HepG2 (cell line): ENCODE data around the gene AGRN. TPM values are rescaled to one million over a fixed set of nuclear protein-coding genes. Genes with fewer than 3 reads are reported as not detected.
A peak's percentile ranks its signal among the peaks of the same experiment; 100 is the strongest.

Source experiments
- AHR ChIP-seq: IDR thresholded peaks from 2 replicates; pipeline ENCODE4 v1.6.1; 2018; ENCODE audit warnings: missing genetic modification reagents, missing compliant biosample characterization
- ATF7-NPFF ChIP-seq: sonication (generic); formaldehyde crosslinking; IDR thresholded peaks from 2 replicates; pipeline ENCODE4 v1.8.1; 2023; ENCODE audit warnings: mild to moderate bottlenecking, low read depth, missing genetic modification reagents, moderate library complexity
- BRD4 ChIP-seq: sonication (generic); formaldehyde crosslinking; IDR thresholded peaks from 2 replicates; pipeline ENCODE4 v1.4.0; 2020; ENCODE audit warnings: missing genetic modification reagents
- CREM ChIP-seq, 2 experiments: sonication (generic) in 1 of 2; formaldehyde crosslinking in 1 of 2; IDR thresholded peaks; 2 replicates each; pipeline versions ENCODE4 v1.4.0 to v1.6.1; 2016 to 2020; ENCODE audit warnings: antibody characterized with exemption in 1 of 2, mild to moderate bottlenecking in 1 of 2, missing genetic modification reagents in 1 of 2
- FOXC1 ChIP-seq: sonication (generic); formaldehyde crosslinking; IDR thresholded peaks from 2 replicates; pipeline ENCODE4 v1.8.0; 2022; ENCODE audit warnings: mild to moderate bottlenecking, missing genetic modification reagents, borderline replicate concordance
- HMGXB4 ChIP-seq, 2 experiments: sonication (generic) in 1 of 2; formaldehyde crosslinking in 1 of 2; IDR thresholded peaks; 2 replicates each; pipeline versions ENCODE4 v1.4.0 to v1.6.1; 2018 to 2020; ENCODE audit warnings: missing genetic modification reagents in 2 of 2, borderline replicate concordance in 1 of 2, low read depth in 1 of 2, mild to moderate bottlenecking in 1 of 2, missing biosample characterization in 1 of 2
- HOXA9 ChIP-seq: sonication (generic); formaldehyde crosslinking; IDR thresholded peaks from 2 replicates; pipeline ENCODE4 v1.8.1; 2022; ENCODE audit warnings: missing genetic modification reagents, mild to moderate bottlenecking, moderate library complexity, borderline replicate concordance
- KLF16 ChIP-seq, 2 experiments: sonication (generic) in 1 of 2; formaldehyde crosslinking in 1 of 2; IDR thresholded peaks; 2 replicates each; pipeline versions ENCODE4 v1.6.1 to v1.8.0; 2016 to 2023; ENCODE audit warnings: missing genetic modification reagents in 2 of 2, missing compliant biosample characterization in 1 of 2
- MATR3 ChIP-seq: sonication (generic); formaldehyde crosslinking; IDR thresholded peaks from 2 replicates; pipeline ENCODE4 v1.4.0; 2020; ENCODE audit warnings: missing genetic modification reagents
- MEF2D ChIP-seq: sonication (generic); formaldehyde crosslinking; IDR thresholded peaks from 2 replicates; pipeline ENCODE4 v1.5.1; 2020; ENCODE audit warnings: mild to moderate bottlenecking, missing genetic modification reagents
- MIER3 ChIP-seq: IDR thresholded peaks from 2 replicates; pipeline ENCODE4 v1.6.1; 2016; ENCODE audit warnings: missing compliant biosample characterization, borderline replicate concordance
- RXRB ChIP-seq: IDR thresholded peaks from 2 replicates; pipeline ENCODE4 v1.6.1; 2016; ENCODE audit warnings: borderline replicate concordance, missing genetic modification reagents, missing compliant biosample characterization
- SMAD1 ChIP-seq: sonication (generic); formaldehyde crosslinking; IDR thresholded peaks from 2 replicates; pipeline ENCODE4 v1.4.0; 2020; ENCODE audit warnings: missing genetic modification reagents, low read depth, mild to moderate bottlenecking, borderline replicate concordance
- SMAD9 ChIP-seq: sonication (generic); formaldehyde crosslinking; IDR thresholded peaks from 2 replicates; pipeline ENCODE4 v1.5.1; 2020; ENCODE audit warnings: mild to moderate bottlenecking, missing genetic modification reagents
- STAT5B ChIP-seq: sonication (generic); formaldehyde crosslinking; IDR thresholded peaks from 2 replicates; pipeline ENCODE4 v1.4.0; 2020; ENCODE audit warnings: missing genetic modification reagents
- TCF12 ChIP-seq, 2 experiments: fragments of 450-650 bp in 1 of 2; sonication (generic) in 1 of 2; formaldehyde crosslinking in 1 of 2; IDR thresholded peaks; 2 replicates each; pipeline versions ENCODE4 v1.6.1 to v1.8.0; 2017 to 2022; ENCODE audit warnings: antibody characterized with exemption in 1 of 2, mild to moderate bottlenecking in 1 of 2, missing genetic modification reagents in 1 of 2, moderate library complexity in 1 of 2
- ZFP41 ChIP-seq: sonication (generic); formaldehyde crosslinking; IDR thresholded peaks from 2 replicates; pipeline ENCODE4 v1.4.0; 2020; ENCODE audit warnings: mild to moderate bottlenecking, missing genetic modification reagents, borderline replicate concordance
- ZNF232 ChIP-seq: sonication (generic); formaldehyde crosslinking; IDR thresholded peaks from 2 replicates; pipeline ENCODE4 v1.4.0; 2020; ENCODE audit warnings: missing genetic modification reagents, borderline replicate concordance
- ZNF691 ChIP-seq: sonication (generic); formaldehyde crosslinking; IDR thresholded peaks from 2 replicates; pipeline ENCODE4 v1.4.0; 2020; ENCODE audit warnings: missing genetic modification reagents, low read depth, mild to moderate bottlenecking, borderline replicate concordance
- ZSCAN22 ChIP-seq: sonication (generic); formaldehyde crosslinking; IDR thresholded peaks from 2 replicates; pipeline ENCODE4 v1.4.0; 2020; ENCODE audit warnings: mild to moderate bottlenecking, missing genetic modification reagents
- ZSCAN31 ChIP-seq: sonication (generic); formaldehyde crosslinking; IDR thresholded peaks from 2 replicates; pipeline ENCODE4 v1.5.0; 2020; ENCODE audit warnings: low read depth, mild to moderate bottlenecking, missing genetic modification reagents
- polyA plus RNA-seq, 8 experiments: library from polyadenylated mRNA; depleted of rRNA in 3 of 8; stranded (reverse) in 7 of 8; unstranded in 1 of 8; fragments of >200 nt; fragmentation: Illumina TruSeq in 4 of 8; extraction: Trizol in 4 of 8; gene quantifications; 2 replicates each; pipeline versions ENCODE4 v1.2.1 to v1.2.3, GENCODE V29; 2011 to 2016; ENCODE audit warnings: low read depth in 4 of 8, missing spikeins in 1 of 8, mixed read lengths in 1 of 8; ENCODE audit not compliant: insufficient read depth in 1 of 8
- total RNA-seq, 5 experiments: library from RNA; depleted of rRNA; stranded (reverse); fragments of >200 nt; fragmentation: Illumina TruSeq; extraction: Trizol; gene quantifications; 2 replicates each; pipeline ENCODE4 v1.2.3, GENCODE V29; 2016; ENCODE audit warnings: low read depth in 1 of 5
- TF ChIP-seq, protein P1 (sequence below): sonication (generic); formaldehyde crosslinking; IDR thresholded peaks from 2 replicates; pipeline ENCODE4 v1.4.0; 2020; ENCODE audit warnings: low read depth, mild to moderate bottlenecking, missing genetic modification reagents
- TF ChIP-seq, protein P2 (sequence below): sonication (generic); formaldehyde crosslinking; IDR thresholded peaks from 2 replicates; pipeline ENCODE4 v1.4.0; 2020; ENCODE audit warnings: missing genetic modification reagents, borderline replicate concordance

The AGRN gene
- total and polyA plus RNA-seq, 2 of the 13 experiments (the other 11 are each of a cell fraction or from before 2014, with no cell fraction given), result 29.8 to 65.2 TPM

DNA sequence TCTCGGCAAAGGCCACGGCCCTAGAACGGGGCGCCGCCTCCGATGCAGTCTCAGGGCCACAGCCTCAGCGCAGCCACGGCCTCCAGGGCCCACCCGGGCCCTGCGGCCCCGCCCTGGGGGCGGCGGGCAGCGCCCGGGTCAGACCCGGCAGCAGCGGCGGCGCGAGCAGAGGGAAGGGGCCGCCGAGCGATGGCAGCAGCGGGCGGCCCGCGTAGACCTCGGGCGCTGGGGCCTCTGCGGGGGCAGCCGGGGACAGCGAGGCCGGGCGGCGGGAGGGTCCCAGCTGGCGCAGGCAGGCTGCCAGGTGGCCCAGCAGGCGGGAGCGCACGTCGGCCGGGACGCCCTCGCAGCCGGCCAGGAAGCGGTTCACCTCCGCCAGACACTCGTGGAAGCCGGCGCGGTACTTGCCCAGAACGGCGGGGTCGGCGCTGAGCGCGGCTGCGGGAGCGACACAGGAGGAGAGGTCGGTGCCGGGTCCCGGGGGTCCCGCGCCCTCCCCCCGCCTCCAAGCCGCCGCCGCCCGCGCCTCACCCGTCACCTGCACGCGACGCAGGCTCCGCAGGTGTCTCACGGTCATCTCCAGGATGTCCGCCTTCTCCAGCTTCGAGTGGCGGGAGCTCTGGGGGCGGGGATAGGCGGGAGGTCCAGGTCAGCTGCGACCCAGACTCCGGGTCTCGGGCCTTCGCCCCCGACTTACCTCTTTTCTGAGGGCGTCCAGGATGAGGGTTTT, 20.8 kb upstream of the AGRN start (continued):
- TF ChIP-seq CREM (IDR thresholded peaks at IDR 0.05) (no peak), CREM (CRISPR knock-in tag; IDR thresholded peaks at IDR 0.05) (no peak), ZSCAN31 (no peak), HOXA9 (CRISPR knock-in tag) (peak; percentile 19; the same call in 1 of the 2 replicates), ZSCAN22 (CRISPR knock-in tag) (no peak), ATF7-NPFF (CRISPR knock-in tag) (peak; percentile 52; the same call in 1 of the 2 replicates), MEF2D (CRISPR knock-in tag) (no peak), MATR3 (CRISPR knock-in tag) (no peak), STAT5B (CRISPR knock-in tag) (no peak), BRD4 (CRISPR knock-in tag) (0 out of 2 replicates have a peak, but pooled peaks have one; percentile 17), SMAD9 (CRISPR knock-in tag) (no peak), HMGXB4 (CRISPR knock-in tag; IDR thresholded peaks at IDR 0.05; ENCODE audit: borderline replicate concordance in 1 of 2, low read depth in 1 of 2) (0 out of 4 replicates have a peak, but pooled peaks of 1 of the 2 experiments have one; percentile 17), ZNF232 (no peak), AHR (CRISPR knock-in tag) (no peak), ZNF691 (CRISPR knock-in tag) (peak; percentile 27; the same call in 1 of the 2 replicates), MIER3 (no peak), TCF12 (IDR thresholded peaks at IDR 0.05) (no peak), TCF12 (CRISPR knock-in tag; IDR thresholded peaks at IDR 0.05) (0 out of 2 replicates have a peak, but pooled peaks have one; percentile 29), SMAD1 (CRISPR knock-in tag) (no peak), FOXC1 (peak; percentile 44; the same call in 1 of the 2 replicates), RXRB (no peak), ZFP41 (CRISPR knock-in tag) (no peak), KLF16 (CRISPR knock-in tag; IDR thresholded peaks at IDR 0.05) (no peak)
- TF ChIP-seq, protein P1, sequence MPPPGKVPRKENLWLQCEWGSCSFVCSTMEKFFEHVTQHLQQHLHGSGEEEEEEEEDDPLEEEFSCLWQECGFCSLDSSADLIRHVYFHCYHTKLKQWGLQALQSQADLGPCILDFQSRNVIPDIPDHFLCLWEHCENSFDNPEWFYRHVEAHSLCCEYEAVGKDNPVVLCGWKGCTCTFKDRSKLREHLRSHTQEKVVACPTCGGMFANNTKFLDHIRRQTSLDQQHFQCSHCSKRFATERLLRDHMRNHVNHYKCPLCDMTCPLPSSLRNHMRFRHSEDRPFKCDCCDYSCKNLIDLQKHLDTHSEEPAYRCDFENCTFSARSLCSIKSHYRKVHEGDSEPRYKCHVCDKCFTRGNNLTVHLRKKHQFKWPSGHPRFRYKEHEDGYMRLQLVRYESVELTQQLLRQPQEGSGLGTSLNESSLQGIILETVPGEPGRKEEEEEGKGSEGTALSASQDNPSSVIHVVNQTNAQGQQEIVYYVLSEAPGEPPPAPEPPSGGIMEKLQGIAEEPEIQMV (CRISPR knock-in tag), result no peak
- TF ChIP-seq, protein P2, sequence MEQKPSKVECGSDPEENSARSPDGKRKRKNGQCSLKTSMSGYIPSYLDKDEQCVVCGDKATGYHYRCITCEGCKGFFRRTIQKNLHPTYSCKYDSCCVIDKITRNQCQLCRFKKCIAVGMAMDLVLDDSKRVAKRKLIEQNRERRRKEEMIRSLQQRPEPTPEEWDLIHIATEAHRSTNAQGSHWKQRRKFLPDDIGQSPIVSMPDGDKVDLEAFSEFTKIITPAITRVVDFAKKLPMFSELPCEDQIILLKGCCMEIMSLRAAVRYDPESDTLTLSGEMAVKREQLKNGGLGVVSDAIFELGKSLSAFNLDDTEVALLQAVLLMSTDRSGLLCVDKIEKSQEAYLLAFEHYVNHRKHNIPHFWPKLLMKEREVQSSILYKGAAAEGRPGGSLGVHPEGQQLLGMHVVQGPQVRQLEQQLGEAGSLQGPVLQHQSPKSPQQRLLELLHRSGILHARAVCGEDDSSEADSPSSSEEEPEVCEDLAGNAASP (CRISPR knock-in tag), result peak; percentile 39; the same call in 1 of the 2 replicates
